GM18499 (cell line): Measurements from ENCODE around the gene GRM5.
"Not testable (repeated sequence)": the region's sequence is repeated elsewhere in the genome, so short reads cannot be mapped to it uniquely, and the experiment has no call there.

Experiments used
- ATAC-seq: cut with Tn5 transposase; IDR thresholded peaks from one replicate; pipeline ENCODE4 v1.9.1; 2021; ENCODE audit warnings: moderate number of reproducible peaks; ENCODE audit not compliant: insufficient read depth, unreplicated experiment

Gene GRM5

DNA sequence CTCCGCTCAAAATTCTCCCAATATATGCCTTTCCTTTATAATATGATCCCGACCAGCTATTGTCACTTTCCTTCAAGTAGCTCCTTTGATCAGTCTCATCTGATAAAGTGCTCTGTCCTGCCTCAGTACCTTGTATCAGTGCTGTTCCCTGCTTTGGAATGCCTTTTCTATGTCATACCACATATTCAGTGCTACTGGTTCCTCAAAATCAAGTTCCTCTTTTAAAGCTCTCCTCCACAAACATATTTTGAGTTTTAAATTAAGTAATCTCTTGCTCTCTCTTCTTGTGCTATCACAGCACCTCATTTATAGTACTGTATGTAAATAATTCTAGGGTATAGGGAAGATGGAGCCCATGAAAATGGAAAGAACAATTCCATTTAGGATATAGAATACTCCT is 591.1 kb downstream of the GRM5 start:
- no peak for ATAC-seq

DNA sequence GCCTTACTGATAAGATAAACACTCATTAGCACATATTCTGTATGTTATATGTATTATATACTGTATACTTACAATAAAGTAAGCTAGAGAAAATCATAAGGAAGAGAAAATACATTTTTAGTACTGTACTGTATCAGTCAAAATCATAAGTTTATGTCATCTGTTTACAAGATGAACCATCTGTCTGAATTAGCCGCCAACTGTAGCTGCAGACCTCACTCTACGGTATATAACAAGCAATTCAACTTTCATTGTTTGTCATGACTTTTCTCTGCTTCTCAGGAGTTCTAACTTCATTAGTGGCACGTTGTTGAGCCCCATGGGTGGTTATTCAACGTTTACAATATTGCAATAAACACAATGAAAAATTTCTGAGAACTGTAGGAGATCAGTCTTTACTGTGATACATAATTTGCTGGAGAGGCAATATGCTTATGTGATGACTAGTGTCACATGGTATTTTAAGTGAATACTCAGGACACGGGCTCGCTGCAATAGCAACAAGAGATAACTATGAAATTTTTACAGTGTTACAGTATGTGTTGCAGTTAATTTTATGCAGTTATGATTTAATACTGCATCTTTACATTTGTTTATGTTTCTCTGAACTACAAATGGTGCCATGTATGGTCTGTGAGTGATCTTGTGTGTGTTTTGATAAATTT is 596.1 kb downstream of the GRM5 start:
- no peak for ATAC-seq

DNA sequence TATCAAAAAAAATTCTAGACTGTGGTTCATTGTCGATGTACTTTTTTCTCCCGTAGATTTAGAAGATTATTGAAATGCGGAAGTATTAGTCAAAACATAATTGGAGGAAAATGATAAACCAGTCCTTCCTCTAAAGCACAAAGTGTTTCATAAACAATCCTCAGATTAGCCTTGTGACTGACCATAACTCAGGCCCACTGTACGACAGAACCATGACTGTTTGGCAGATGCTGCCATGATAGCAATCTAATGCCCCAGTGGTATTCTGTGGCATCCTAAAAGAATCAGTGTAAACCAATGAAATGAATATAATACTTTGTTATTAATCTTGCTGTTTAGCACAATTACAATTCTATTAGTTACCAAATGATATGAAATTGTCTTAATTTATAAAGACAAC is 601.3 kb downstream of the GRM5 start:
- ATAC-seq: no peak

DNA sequence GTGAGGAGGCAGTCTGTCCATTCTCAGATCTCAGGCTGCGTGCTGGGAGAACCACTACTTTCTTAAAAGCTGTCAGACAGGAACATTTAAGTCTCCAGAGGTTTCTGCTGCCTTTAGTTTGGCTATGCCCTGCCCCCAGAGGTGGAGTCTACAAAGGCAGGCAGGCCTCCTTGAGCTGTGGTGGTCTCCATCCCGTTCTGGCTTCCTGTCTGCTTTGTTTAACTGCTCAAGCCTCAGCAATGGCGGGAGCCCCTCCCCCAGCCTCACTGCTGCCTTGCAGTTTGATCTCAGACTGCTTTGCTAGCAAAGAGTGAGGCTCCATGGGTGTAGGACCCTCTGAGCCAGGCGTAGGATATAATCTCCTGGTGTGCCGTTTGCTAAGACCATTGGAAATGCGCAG is 602.5 kb downstream of the GRM5 start:
- ATAC-seq: not testable (repeated sequence)

DNA sequence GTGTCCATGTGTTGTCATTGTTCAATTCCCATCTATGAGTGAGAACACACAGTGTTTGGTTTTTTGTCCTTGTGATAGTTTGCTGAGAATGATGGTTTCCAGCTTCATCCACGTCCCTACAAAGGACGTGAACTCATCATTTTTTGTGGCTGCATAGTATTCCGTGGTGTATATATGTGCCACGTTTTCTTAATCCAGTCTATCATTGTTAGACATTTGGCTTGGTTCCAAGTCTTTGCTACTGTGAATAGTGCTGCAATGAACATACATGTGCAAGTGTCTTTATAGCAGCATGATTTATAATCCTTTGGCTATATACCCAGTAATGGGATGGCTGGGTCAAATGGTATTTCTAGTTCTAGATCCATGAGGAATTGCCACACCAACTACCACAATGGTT is 607.7 kb downstream of the GRM5 start:
- not testable (repeated sequence) for ATAC-seq

DNA sequence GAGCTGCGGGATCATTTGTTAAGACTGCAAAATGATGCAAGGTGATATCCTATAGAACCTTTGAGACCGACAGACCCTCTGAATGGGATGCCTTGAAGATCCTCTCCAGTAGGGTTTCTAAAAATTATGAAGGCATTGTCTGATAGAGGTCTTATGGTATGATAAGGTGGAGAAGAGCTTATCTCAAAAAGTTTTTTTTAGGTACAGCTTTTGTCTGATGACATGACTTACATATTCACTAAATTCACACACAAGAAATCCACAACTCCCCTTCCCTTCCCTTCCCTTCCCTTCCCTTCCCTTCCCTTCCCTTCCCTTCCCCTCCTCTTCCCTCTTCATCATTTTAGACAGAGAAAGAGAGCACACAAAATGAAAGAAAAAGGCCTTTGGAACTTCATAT is 609.8 kb downstream of the GRM5 start:
- no peak for ATAC-seq

DNA sequence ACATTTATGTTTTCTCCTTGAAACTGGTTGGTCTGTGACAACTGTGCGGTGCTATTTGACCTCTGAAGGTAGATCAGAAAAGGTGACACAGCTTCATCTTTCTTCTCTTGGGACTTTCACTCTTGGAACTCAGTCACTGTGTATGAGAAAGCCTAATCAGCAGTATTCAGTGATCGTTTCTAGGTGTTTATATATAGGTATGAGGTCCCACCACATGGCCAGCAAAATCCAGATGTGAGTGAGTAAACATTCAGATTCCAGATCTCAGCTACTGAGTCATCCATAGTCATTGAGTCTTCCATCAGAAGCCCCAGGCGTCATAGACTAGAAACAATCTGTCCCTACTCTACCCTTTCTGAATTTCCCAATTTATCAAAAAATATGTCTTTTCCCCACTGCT is 610.9 kb downstream of the GRM5 start:
- no peak for ATAC-seq
